Measurements from ENCODE around the gene MMP24OS. TPM values are rescaled to one million over a fixed set of nuclear protein-coding genes. Genes with fewer than 3 reads are reported as not detected.

Gene MMP24OS
- total RNA-seq, 3 donors from 2014 or later, result 90.9 to 156 (median 124) TPM

GRCh38 chr20:35295058-35295457 lies 17.1 kb upstream of the MMP24OS start:
- Histone ChIP-seq H3K36me3 (ENCODE audit: low read depth) (no peaks in the 10 kb centered on the region), H3K9me3 (no peaks in the 10 kb centered on the region), H3K4me3 (no peak overlapping the region), H3K4me1 (ENCODE audit: low read depth) (no peaks in the 10 kb centered on the region)
- no peak for ATAC-seq
- TF ChIP-seq, protein P1, sequence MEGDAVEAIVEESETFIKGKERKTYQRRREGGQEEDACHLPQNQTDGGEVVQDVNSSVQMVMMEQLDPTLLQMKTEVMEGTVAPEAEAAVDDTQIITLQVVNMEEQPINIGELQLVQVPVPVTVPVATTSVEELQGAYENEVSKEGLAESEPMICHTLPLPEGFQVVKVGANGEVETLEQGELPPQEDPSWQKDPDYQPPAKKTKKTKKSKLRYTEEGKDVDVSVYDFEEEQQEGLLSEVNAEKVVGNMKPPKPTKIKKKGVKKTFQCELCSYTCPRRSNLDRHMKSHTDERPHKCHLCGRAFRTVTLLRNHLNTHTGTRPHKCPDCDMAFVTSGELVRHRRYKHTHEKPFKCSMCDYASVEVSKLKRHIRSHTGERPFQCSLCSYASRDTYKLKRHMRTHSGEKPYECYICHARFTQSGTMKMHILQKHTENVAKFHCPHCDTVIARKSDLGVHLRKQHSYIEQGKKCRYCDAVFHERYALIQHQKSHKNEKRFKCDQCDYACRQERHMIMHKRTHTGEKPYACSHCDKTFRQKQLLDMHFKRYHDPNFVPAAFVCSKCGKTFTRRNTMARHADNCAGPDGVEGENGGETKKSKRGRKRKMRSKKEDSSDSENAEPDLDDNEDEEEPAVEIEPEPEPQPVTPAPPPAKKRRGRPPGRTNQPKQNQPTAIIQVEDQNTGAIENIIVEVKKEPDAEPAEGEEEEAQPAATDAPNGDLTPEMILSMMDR (IDR thresholded peaks at IDR 0.05), result no peak
- intact Hi-C loops (cut with DNase I, micrococcal nuclease), result no loop called here
- DNase-seq, result no peak

GRCh38 chr20:35294293-35294685 lies 16.4 kb upstream of the MMP24OS start:
- TF ChIP-seq, protein P1 (IDR thresholded peaks at IDR 0.05), result no peak
- Histone ChIP-seq H3K4me1 (ENCODE audit: low read depth) (no peaks in the 10 kb centered on the region), H3K36me3 (ENCODE audit: low read depth) (no peaks in the 10 kb centered on the region), H3K9me3 (no peaks in the 10 kb centered on the region), H3K4me3 (no peak overlapping the region)
- intact Hi-C loops (cut with DNase I, micrococcal nuclease), result no loop called here
- no peak for DNase-seq
- no peak for ATAC-seq

DNA sequence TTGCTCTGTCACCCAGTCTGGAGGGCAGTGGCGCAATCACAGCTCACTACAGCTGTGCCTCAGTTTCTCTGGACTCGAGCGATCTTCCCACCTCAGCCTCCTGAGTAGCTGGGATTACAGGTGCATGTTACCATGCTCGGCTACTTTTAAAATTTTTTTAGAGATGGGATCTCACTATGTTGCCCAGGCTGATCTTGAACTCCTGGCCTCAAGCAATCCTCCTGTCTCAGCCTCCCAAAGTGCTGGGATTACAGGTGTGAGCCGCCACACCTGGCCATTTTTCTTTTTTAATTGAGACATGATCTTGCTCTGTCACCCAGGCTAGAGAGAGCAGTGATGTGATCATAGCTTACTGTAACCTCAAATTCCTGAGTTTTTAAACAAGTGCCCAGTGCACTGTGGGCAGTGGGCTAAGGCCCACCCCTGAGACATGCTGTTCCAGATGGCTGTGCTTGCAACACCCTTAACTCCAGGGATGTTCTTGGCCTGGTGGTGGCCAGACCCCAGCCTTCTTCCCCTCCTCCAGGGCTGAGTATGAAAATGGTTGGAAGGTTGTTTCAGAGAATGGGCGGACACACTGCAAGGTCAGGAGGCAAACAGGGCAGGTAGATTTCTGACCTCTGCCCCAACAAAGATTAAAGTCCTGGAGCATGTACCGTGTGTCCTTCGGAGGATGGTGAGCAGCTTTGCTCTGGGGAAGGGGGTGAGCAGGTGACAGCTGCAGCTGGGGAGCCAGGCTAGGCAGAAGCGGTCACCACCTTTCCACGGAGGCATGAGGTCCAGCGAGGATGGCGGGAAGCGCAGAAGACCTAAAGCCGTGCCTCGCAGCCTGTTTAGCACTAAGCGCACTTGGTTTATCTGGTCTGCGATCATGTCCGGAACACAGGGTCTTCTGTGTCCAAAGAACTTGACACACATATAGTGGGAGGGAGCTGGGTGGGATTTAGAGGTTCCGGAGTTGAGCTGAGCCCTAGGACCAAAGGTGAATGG lies 15.7 kb upstream of the MMP24OS start:
- intact Hi-C loops (cut with DNase I, micrococcal nuclease), result no loop called here
- TF ChIP-seq, protein P1 (IDR thresholded peaks at IDR 0.05), result no peak
- DNase-seq (no peak), ATAC-seq (no peak)
- H3K4me1 ChIP-seq (ENCODE audit: low read depth), result no peaks in the 10 kb centered on the region
- H3K4me3 ChIP-seq, result no peak overlapping the region
- H3K36me3 ChIP-seq (ENCODE audit: low read depth), result no peaks in the 10 kb centered on the region
- H3K9me3 ChIP-seq, result no peaks in the 10 kb centered on the region

DNA sequence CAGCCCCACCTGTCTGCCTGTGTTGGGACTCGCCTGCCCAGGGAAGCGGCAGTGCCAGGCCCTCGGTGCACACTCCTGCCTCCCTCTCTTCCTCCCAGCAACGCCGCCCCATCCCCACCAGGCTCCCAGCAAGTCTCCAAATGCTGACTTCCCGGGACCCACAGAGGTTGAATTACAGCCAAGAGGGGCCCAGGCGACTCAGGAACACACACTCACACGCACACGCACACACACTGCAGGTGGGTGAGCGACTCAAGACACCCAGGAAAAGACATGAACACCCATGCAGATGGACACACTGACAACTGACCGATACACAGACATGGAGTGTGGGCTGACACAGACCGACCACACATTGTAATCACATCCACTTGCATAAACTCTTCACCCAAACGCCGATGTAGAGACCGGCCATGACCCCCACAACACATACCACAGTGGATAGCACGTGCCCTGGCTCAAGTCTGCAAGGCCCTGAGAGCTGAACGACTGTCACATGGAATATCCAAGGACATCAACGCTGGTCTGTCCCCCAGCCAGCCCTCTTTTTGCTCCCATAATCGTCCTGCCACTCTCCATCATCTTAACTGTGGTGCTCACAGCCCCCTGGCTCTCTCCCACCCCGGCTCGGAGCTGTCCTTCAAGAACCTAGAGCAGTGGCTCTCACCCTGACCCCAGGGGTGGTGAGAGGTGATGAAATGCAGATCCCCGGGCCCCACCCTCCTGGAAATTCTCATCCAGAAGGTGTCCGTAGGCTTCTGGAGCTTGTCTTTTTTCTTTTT lies 14.8 kb upstream of the MMP24OS start:
- no peak overlapping the region for H3K4me3 ChIP-seq
- no peak for ATAC-seq
- intact Hi-C loops (cut with DNase I, micrococcal nuclease), result no loop called here
- TF ChIP-seq, protein P1 (IDR thresholded peaks at IDR 0.05), result no peak
- H3K4me1 ChIP-seq (ENCODE audit: low read depth), result no peaks in the 10 kb centered on the region
- peak in 1 of 3 donors; percentile 7 for DNase-seq
- no peaks in the 10 kb centered on the region for H3K36me3 ChIP-seq (ENCODE audit: low read depth)
- no peaks in the 10 kb centered on the region for H3K9me3 ChIP-seq

GRCh38 chr20:35291654-35292503 lies 14.0 kb upstream of the MMP24OS start, which contains the start of gene FAM83C:
FAM83C (minus strand) TSS chr20:35292425; CDS start chr20:35292304, 121 bp downstream.
- no peaks in the 10 kb centered on the region for H3K4me1 ChIP-seq (ENCODE audit: low read depth)
- H3K36me3 ChIP-seq (ENCODE audit: low read depth), result no peaks in the 10 kb centered on the region
- H3K4me3 ChIP-seq, result no peak within 1 kb of the TSS
- peak in 1 of 3 donors; percentile 24 for DNase-seq
- ATAC-seq, result no peak
- intact Hi-C loops (cut with DNase I, micrococcal nuclease), result no loop called here
- H3K9me3 ChIP-seq, result no peaks in the 10 kb centered on the region
- TF ChIP-seq, protein P1 (IDR thresholded peaks at IDR 0.05), result no peak
